ENCODE data around the gene ZZZ3. TPM values are rescaled to one million over a fixed set of nuclear protein-coding genes. Genes with fewer than 3 reads are reported as not detected.
A peak's percentile ranks its signal among the peaks of the same experiment; 100 is the strongest.

The ZZZ3 gene
- total and polyA plus RNA-seq, 2 of the 13 experiments (the other 11 are each of a cell fraction or from before 2014, with no cell fraction given) = 18.1 to 50.2 TPM

DNA sequence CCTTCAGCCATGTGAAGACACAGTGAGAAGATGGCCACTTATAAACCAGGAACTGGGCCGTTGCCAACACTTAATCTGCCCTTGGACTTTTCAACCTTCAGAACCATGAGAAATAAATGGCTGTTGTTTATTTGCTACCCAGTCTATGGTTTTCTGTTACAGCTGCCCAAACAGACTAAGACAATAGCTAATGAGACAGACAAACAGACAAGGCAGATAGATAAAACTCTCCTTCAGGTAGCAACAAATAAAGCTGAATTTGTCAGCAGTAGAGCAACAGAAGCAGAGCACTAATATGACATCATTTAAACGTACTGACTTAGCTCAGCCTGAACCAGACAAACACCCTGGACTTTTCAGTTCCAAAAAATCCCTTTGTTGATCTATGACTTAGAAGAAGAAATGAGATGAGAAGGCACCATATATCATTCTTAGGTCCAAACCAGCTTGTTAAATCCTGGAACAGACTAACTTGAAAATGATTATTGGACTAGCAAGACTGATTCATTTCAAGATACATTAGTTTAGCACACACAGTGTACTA lies 27.0 kb downstream of the ZZZ3 start (continued):
- TF ChIP-seq, protein P1, sequence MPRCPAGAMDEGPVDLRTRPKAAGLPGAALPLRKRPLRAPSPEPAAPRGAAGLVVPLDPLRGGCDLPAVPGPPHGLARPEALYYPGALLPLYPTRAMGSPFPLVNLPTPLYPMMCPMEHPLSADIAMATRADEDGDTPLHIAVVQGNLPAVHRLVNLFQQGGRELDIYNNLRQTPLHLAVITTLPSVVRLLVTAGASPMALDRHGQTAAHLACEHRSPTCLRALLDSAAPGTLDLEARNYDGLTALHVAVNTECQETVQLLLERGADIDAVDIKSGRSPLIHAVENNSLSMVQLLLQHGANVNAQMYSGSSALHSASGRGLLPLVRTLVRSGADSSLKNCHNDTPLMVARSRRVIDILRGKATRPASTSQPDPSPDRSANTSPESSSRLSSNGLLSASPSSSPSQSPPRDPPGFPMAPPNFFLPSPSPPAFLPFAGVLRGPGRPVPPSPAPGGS (CRISPR knock-in tag; IDR thresholded peaks at IDR 0.05) = no peak
- TF ChIP-seq BHLHE40 (IDR thresholded peaks at IDR 0.05; ENCODE audit: low read length) (no peak), RARA (CRISPR knock-in tag; IDR thresholded peaks at IDR 0.05) (peak; percentile 86), PCBP2 (optimal IDR thresholded peaks at IDR 0.05; ENCODE audit: low read depth, low read length, poor library complexity, severe bottlenecking) (no peak), ZBTB14 (CRISPR knock-in tag; IDR thresholded peaks at IDR 0.05) (no peak), FOXP1 (IDR thresholded peaks at IDR 0.05) (peak; percentile 68; the same call in 1 of the 2 replicates), FOXP1 (CRISPR knock-in tag; IDR thresholded peaks at IDR 0.05) (peak; percentile 90), ISL2 (CRISPR knock-in tag; IDR thresholded peaks at IDR 0.05) (no peak), NFYC (CRISPR knock-in tag; IDR thresholded peaks at IDR 0.05) (no peak), PAXIP1 (CRISPR knock-in tag; conservative IDR thresholded peaks at IDR 0.05) (0 out of 2 replicates have a peak, but pooled peaks have one; percentile 33), ZNF232 (CRISPR knock-in tag; IDR thresholded peaks at IDR 0.05; ENCODE audit: borderline replicate concordance) (no peak), NFIB (CRISPR knock-in tag; IDR thresholded peaks at IDR 0.05; ENCODE audit: borderline replicate concordance) (no peak), ZNF790 (CRISPR knock-in tag; IDR thresholded peaks at IDR 0.05; ENCODE audit: borderline replicate concordance) (no peak)
- TF ChIP-seq, protein P2, sequence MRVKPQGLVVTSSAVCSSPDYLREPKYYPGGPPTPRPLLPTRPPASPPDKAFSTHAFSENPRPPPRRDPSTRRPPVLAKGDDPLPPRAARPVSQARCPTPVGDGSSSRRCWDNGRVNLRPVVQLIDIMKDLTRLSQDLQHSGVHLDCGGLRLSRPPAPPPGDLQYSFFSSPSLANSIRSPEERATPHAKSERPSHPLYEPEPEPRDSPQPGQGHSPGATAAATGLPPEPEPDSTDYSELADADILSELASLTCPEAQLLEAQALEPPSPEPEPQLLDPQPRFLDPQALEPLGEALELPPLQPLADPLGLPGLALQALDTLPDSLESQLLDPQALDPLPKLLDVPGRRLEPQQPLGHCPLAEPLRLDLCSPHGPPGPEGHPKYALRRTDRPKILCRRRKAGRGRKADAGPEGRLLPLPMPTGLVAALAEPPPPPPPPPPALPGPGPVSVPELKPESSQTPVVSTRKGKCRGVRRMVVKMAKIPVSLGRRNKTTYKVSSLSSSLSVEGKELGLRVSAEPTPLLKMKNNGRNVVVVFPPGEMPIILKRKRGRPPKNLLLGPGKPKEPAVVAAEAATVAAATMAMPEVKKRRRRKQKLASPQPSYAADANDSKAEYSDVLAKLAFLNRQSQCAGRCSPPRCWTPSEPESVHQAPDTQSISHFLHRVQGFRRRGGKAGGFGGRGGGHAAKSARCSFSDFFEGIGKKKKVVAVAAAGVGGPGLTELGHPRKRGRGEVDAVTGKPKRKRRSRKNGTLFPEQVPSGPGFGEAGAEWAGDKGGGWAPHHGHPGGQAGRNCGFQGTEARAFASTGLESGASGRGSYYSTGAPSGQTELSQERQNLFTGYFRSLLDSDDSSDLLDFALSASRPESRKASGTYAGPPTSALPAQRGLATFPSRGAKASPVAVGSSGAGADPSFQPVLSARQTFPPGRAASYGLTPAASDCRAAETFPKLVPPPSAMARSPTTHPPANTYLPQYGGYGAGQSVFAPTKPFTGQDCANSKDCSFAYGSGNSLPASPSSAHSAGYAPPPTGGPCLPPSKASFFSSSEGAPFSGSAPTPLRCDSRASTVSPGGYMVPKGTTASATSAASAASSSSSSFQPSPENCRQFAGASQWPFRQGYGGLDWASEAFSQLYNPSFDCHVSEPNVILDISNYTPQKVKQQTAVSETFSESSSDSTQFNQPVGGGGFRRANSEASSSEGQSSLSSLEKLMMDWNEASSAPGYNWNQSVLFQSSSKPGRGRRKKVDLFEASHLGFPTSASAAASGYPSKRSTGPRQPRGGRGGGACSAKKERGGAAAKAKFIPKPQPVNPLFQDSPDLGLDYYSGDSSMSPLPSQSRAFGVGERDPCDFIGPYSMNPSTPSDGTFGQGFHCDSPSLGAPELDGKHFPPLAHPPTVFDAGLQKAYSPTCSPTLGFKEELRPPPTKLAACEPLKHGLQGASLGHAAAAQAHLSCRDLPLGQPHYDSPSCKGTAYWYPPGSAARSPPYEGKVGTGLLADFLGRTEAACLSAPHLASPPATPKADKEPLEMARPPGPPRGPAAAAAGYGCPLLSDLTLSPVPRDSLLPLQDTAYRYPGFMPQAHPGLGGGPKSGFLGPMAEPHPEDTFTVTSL (CRISPR knock-in tag; IDR thresholded peaks at IDR 0.05; ENCODE audit: borderline replicate concordance) = peak; percentile 54; the same call in 1 of the 2 replicates

Measured in HepG2 (cell line).